Kidney (tissue), 14 donors: ENCODE measurements around the gene WNT1. TPM values are rescaled to one million over a fixed set of nuclear protein-coding genes. Genes with fewer than 3 reads are reported as not detected.

Source experiments
- DNase-seq, 5 donors: peaks; one replicate each; pipeline ENCODE4 v3.0.0-alpha.2; 2013 to 2020
- FAIRE-seq: peaks from 2 replicates; lab custom pipeline; 2012; peaks lifted over from hg19 to GRCh38; lab: Jason Lieb, UNC
- H3K27ac ChIP-seq, 2 donors: one replicate each; pipeline ENCODE4 v1.7.0; 2013; ENCODE audit warnings: low read depth in 2 of 2, low read length in 2 of 2, inconsistent platforms in 1 of 2
- H3K27me3 ChIP-seq: one replicate; pipeline ENCODE4 v1.7.1; 2013; ENCODE audit warnings: low read length, inconsistent platforms; ENCODE audit not compliant: control insufficient read depth, insufficient read depth
- H3K36me3 ChIP-seq, 3 donors: one replicate each; pipeline versions ENCODE4 v1.7.0 to v1.7.1; 2013; ENCODE audit warnings: low read length in 3 of 3, control low read depth in 1 of 3, inconsistent platforms in 1 of 3; ENCODE audit not compliant: insufficient read depth in 3 of 3, control insufficient read depth in 2 of 3
- H3K4me1 ChIP-seq, 3 donors: one replicate each; pipeline versions ENCODE4 v1.7.0 to v1.7.1; 2013; ENCODE audit warnings: low read length in 3 of 3, inconsistent platforms in 1 of 3, low read depth in 1 of 3; ENCODE audit not compliant: control insufficient read depth in 2 of 3, insufficient read depth in 2 of 3
- H3K4me3 ChIP-seq, 3 donors: one replicate each; pipeline versions ENCODE4 v1.7.0 to v1.8.1; 2013; ENCODE audit warnings: low read length in 3 of 3, control low read depth in 1 of 3, inconsistent platforms in 1 of 3
- H3K9ac ChIP-seq, 3 donors: one replicate each; pipeline versions ENCODE4 v1.7.0 to v1.7.1; 2013; ENCODE audit warnings: low read length in 3 of 3, control low read depth in 1 of 3, inconsistent platforms in 1 of 3
- H3K9me3 ChIP-seq, 3 donors: one replicate each; pipeline versions ENCODE4 v1.7.0 to v1.7.1; 2013; ENCODE audit warnings: low read length in 3 of 3, control low read depth in 1 of 3, inconsistent platforms in 1 of 3; ENCODE audit not compliant: control insufficient read depth in 2 of 3, insufficient read depth in 1 of 3
- CTCF ChIP-seq: IDR thresholded peaks from 3 replicates; pipeline ENCODE4 v1.5.1; 2012; ENCODE audit warnings: mild to moderate bottlenecking, moderate library complexity, borderline replicate concordance; ENCODE audit not compliant: insufficient read depth; ENCODE audit errors: extremely low read depth
- intact Hi-C: fragments of 100-400 bp; cut with DNase I; formaldehyde crosslinking; loops from one replicate; pipeline ENCODE4 v1.11.1; 2022
- polyA plus RNA-seq: library from polyadenylated mRNA; stranded (reverse); fragments of 350-450 nt; fragmentation: Illumina TruSeq; extraction: RNeasy Lipid Tissue Mini Kit (QIAGEN cat#74804); gene quantifications from one replicate; pipeline ENCODE4 v1.2.3, GENCODE V29; 2014; ENCODE audit warnings: low read depth, low replicate concordance; ENCODE audit not compliant: insufficient read depth
- total RNA-seq: library from RNA; stranded (reverse); fragmentation: NEBNext Ultra II Directional; extraction: Animal tissue kit (Norgen Biotek cat#: 25700); gene quantifications from one replicate; pipeline ENCODE4 v1.2.1, GENCODE V29; 2021
- donor health status: control.
- donor health status: control.
- donor health status: control.
- donor health status: control.
- donor health status: control.
- donor health status: DM: yes; HTN: yes; CAD: no.
- donor health status: Normal renal cell carcinoma (clear cell type).

Gene WNT1
- total and polyA plus RNA-seq, 2 donors from 2014 or later = not detected

- FAIRE-seq (no peak), DNase-seq (peak in 3 of 5 donors; percentile 62 to 86 (median 72))
- H3K4me1 ChIP-seq = peaks cover 0 to 16% (median 5%) of the 10 kb centered on the region in 3 donors
- H3K36me3 ChIP-seq = peaks cover 2 to 22% (median 8%) of the 10 kb centered on the region in 3 donors
- no peaks in the 10 kb centered on the region for H3K9me3 ChIP-seq
- H3K27me3 ChIP-seq = peaks cover 12% of the 10 kb centered on the region
- H3K27ac ChIP-seq = no peak within 1 kb of the TSS
- TF ChIP-seq CTCF = no peak
- intact Hi-C loops = no loop called here
- peak within 1 kb of the TSS; percentile 35 to 50 (median 48) for H3K4me3 ChIP-seq
- peak within 1 kb of the TSS in 2 of 3 donors; percentile 36 to 48 for H3K9ac ChIP-seq
Observed at GRCh38 chr12:48999371-49000131, 21.4 kb downstream of the WNT1 start, which contains the start of gene DDN. DDN (minus strand) TSS chr12:48999375; CDS start chr12:48999287, 88 bp downstream.

- intact Hi-C loops = no loop called here
- FAIRE-seq (no peak), DNase-seq (no peak)
- no peak for TF ChIP-seq CTCF
- Histone ChIP-seq H3K9ac (peak overlapping the region in 1 of 3 donors; percentile 36), H3K9me3 (no peaks in the 10 kb centered on the region), H3K27me3 (peaks cover 8% of the 10 kb centered on the region), H3K4me3 (peak overlapping the region in 1 of 3 donors; percentile 30), H3K27ac (peak overlapping the region; percentile 2 to 27), H3K36me3 (peaks cover 5 to 29% (median 15%) of the 10 kb centered on the region in 3 donors), H3K4me1 (peaks cover 0 to 16% (median 5%) of the 10 kb centered on the region in 3 donors)
Observed at GRCh38 chr12:49000346-49000745, 22.2 kb downstream of the WNT1 start.

DNA sequence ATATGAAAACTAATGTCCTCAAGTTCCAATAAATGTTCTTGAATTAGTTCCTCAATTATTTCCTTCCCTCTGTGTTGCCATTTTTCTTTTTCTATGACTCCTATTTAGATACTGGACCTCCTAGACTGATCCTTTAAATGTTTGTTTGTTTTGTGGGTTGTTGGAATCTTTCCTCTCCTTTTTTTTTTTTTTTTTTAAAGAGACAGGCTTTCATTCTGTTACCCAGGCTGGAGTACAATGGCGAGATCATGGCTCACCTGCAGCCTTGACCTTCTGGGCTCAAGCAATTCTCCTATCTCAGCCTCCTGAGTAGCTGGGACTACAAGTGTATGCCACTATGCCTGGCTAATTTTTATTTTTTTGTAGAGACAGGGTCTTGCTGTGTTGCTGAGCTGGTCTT, 30.8 kb downstream of the WNT1 start:
- no peak for FAIRE-seq
- Histone ChIP-seq H3K9me3 (no peaks in the 10 kb centered on the region), H3K9ac (no peak overlapping the region), H3K4me3 (no peak overlapping the region), H3K27me3 (no peaks in the 10 kb centered on the region), H3K27ac (no peak overlapping the region), H3K4me1 (no peaks in the 10 kb centered on the region), H3K36me3 (peaks cover 3 to 22% (median 19%) of the 10 kb centered on the region in 3 donors)
- intact Hi-C loops = no loop called here
- DNase-seq = no peak
- no peak for TF ChIP-seq CTCF
